Measurements from ENCODE around the gene CREBBP.

DNA sequence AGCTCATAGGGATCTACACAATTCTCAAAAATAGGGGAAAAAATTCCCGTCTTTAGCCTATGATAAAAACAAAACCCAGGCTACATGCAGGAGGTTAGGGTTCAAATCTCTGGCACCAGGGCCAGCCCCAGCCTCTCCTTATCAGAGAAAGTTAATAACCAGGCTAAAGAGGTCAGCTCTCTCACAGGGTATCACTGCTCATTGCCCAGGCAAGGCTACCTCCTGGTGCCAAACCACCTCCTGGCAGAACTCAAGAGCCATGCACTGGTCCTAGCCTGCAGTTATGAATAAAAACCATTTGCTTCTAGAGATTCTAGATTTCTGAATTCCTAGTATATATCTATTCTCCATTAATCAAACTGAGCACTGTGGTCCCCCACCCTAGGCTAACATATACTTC lies 65.8 kb downstream of the CREBBP start:
- TF ChIP-seq, protein P1, sequence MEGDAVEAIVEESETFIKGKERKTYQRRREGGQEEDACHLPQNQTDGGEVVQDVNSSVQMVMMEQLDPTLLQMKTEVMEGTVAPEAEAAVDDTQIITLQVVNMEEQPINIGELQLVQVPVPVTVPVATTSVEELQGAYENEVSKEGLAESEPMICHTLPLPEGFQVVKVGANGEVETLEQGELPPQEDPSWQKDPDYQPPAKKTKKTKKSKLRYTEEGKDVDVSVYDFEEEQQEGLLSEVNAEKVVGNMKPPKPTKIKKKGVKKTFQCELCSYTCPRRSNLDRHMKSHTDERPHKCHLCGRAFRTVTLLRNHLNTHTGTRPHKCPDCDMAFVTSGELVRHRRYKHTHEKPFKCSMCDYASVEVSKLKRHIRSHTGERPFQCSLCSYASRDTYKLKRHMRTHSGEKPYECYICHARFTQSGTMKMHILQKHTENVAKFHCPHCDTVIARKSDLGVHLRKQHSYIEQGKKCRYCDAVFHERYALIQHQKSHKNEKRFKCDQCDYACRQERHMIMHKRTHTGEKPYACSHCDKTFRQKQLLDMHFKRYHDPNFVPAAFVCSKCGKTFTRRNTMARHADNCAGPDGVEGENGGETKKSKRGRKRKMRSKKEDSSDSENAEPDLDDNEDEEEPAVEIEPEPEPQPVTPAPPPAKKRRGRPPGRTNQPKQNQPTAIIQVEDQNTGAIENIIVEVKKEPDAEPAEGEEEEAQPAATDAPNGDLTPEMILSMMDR (IDR thresholded peaks at IDR 0.05) = no peak
- TF ChIP-seq POLR2A (IDR thresholded peaks at IDR 0.05) = no peak
